Hypothalamus (tissue), 51 donors: ENCODE data around the gene MKX.
"Not testable (repeated sequence)": the region's sequence is repeated elsewhere in the genome, so short reads cannot be mapped to it uniquely, and the experiment has no call there.

ENCODE experiments used
- DNase-seq, 51 donors: peaks; one replicate each; lab custom pipeline; 2025; lab: John Stamatoyannopoulos, UW

The MKX gene

DNA sequence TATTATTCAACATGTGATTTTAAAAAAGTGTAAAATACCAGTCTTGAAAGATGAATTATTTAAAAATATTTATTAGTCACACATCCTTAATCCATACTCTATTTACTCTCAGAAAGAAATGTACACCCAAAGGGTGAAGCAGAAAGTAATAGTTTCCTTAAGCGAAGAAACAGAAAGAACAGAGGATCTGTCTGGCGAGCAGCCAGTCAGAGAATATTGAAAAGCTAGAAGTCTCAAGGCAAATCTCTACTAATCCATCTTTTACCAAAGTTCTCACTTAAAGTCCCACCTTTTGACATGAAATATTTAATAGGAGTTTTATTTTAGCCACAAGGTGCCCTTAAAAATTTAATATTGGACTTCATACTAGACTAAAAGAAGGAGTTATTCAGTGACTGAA is 46.7 kb downstream of the MKX start:
- no peak for DNase-seq

DNA sequence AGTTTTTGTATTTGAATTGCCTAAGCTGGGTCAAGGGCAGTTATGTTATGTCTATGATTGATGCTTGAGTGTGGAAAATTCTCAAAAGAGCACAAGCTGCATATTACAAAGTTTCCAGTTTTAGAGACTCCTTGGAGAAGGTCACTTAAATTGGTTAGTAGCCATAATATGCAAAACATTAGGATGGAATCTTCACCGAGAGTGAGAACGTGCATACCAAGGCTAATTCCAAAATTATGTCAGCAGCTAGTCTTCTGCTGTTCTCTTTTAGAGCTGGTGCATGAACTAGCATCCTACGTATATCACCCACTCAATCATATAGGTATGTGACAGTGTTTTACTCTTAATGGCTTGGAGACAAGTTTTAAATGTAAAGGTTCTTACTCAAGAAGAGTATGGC is 49.2 kb downstream of the MKX start:
- DNase-seq: no peak

DNA sequence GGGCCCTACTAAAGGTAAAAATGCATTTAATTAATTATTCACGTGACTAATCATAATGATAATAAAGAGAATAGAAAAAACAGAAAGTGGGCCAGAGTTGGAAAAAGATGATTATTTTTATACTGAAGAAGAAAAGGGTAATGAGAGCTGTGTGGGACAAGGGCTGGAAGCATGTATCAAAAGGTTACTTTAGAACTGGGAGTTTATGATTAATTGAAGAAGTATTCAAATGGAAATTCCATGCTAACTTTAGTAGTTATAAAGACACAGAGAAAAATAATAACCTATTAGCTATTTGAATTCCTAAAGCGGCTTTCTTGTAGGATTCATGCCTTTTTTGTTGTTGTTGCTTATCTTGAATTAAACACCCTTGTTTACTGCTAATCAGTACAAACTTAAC is 49.9 kb downstream of the MKX start:
- no peak for DNase-seq

DNA sequence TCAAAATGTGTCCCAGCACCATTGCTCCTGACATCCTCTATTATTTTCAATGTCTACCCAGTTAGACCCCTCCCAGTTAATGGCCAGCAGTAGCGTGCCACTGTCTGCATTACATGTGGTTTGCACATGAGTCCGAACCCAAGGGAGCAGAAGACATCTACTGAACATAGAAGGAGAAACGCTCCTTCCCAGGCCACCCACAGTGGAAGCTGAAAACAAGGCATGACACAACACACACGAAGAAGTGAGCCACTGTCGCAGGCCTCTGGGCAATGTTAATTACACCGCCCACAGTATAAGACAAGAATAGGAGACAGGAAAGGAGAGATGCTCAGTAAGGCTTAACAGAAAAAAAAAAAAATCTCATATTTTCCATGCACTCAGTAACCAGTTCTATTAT is 50.5 kb downstream of the MKX start:
- no peak for DNase-seq

DNA sequence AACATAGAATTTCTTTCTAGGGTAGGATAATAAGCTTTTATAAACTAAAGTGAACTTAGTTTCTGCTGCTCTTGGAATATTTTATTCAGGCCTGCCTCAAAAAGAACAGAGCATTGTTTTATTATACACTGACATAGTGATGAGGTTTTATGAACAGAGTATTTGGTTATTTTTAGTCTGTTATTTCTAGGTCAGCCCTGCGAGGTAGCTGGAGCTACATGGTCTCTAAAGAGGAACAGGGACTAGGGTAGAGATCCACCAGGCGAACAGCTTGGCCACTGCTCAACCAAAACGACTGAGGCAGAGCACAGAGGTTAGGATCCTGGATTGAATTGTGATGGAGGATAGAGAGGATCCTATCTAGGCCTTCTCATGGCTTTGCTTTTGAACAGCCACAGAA is 53.0 kb downstream of the MKX start:
- DNase-seq: no peak

DNA sequence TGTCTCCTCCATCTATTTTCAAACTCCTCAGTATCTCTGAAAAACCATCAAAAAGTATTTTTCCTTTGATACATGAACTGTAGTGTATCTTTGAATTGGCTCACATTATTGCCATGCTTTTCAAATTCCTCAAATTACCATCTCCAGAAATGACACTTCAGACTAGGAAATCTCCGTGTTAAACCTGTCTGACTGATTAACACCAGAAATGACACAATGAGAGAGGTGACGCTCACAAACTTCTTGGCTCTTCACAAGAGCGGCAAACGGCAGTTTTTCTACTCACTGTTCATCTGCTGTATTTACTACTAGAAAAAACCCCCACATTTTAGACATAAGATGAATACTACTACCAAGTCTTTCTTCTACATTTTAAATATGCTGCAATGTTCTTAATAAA is 56.6 kb downstream of the MKX start:
- DNase-seq: no peak

DNA sequence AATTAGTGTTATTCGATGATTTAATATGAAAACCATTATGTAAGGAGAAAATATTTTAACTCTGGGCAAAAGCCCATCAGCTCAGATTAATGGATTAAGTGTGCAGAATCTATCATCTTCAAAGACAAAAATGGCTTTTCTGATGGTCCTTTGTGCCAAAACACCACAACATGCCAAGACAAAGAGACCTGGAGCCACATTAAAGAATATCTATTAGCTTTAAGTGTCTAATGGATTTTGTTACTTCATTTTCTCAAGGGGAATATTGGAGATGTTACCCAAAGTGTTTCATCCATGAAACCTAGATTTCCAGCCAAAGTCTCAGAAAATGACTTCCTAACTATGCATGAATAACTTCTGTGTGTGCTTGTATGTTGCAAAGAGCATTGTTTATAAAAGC is 57.3 kb downstream of the MKX start:
- DNase-seq: no peak

DNA sequence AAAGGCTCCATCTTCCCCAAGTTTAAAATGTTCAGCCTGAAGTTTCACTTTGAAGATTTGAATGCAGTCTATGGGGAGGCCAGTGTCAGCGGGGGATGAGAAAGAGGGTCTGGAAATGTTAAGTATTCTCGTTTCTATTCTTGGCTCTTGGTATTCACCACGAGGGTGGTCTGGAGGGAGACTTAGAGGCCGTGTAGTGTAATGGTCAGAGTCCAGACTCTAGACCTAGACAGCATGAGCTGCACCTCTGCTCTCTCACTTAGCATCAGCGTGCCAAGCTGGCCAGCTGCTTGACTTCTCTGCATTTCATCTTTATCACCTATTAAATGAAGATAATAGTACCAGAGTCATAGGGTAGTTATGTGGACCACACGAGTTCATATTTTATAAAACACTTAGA is 57.9 kb downstream of the MKX start:
- no peak for DNase-seq

DNA sequence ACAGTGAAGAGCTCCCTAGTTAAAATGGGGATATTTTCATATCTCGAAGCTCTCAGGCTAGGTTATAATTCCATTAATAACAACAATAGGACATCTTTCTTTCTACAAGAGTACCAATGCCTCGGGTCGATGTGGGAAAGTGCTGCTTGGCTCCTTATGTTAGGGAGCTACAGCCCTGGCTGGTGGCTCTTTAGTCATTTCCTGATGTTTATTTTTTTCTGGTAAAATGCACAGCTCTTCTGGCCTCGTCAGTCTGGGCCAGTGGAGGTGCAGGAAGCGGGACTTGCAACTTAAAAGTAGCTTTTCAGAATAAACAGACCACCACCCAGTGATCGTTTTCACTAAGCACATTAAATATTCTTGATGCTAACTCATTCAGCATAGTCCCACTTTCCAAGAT is 58.3 kb downstream of the MKX start:
- no peak for DNase-seq

DNA sequence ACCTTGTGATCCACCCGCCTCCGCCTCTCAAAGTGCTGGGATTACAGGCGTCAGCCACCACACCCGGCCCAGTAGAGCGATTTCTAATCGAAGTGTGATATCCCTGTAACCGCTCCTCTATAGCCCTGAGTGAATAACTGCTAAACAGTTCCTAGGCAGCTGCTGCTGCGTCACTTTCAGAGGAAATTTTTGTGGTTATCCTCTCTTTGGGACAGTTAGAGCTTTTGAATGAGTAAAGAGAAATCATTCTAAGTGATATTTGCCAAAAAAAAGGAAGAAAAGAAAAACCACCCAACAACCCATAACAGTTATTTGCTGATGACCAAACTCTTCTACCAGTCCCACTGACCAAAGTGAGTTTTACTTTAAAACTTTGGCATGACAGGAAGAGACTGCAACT is 59.9 kb downstream of the MKX start:
- DNase-seq: no peak

DNA sequence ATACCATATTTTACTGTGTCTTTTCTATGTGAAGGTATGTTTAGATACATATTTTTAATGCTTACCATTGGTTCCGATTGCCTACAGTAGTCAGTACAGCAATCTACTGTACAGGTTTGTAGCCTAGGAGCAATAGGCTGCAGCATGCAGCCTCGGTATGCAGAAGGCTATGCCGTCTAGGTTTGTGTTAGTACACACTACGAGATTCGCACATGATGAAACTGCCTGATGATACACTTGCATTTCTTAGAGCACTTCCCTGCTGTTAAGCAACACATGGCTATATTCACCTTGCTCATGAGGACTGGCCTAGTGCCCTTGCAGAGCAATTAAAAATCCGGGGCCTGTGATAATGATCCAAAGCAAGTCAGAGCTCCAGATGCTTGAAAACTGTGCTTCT is 62.4 kb downstream of the MKX start:
- no peak for DNase-seq

DNA sequence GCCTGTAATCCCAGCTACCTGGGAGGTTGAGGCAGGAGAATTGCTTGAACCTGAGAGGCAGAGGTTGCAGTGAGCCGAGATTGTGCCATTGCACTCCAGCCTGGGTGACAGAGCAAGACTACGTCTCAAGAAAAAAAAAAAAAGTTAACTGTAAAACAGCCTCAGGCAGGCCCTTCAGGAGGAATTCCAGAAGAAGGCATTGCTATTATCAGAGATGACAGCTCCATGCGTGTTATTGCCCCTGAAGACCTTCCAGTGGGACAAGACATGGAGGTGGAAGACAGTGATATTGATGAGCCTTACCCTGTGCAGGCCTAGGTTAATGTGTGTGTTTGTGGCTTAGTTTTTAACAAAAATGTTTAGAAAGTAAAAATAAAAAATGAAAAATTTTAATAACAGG is 63.8 kb downstream of the MKX start:
- not testable (repeated sequence) for DNase-seq

DNA sequence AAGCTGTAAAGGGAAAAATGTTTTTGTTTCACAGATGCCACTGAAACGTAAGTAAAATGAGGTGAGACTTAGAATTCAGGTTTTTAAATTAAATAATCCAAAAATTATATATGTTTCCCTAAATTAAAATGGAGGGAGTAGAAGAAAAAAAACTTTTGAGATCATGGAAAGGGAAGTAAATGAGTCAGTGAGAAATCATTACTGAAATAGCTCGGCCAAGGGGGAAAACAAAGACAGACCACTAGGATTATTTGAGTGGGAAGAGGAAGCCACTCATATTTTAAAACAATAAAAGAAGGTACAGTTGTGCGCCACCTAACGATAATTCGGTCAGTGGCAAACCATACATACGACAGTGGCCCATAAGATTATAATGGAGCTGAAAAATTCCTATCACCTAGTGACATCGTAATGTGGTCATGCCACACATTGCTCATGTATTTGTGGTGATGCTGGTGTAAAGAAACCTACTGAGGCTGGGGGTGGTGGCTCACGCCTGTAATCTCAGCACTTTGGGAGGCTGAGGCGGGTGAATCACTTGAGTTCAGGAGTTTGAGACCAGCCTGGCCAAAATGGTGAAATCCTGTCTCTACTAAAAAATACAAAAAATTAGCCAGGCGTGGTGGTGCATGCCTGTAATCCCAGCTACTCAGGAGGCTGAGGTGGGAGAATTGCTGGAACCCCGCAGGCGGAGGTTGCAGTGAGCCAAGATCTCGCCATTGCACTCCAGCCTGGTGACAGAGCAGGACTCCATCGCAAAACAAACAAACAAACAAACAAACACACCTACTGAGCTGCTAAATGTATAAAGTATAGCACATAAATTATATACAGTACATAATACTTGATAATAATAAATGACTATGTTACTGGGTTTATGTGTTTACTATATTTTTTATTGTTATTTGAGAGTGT is 64.7 kb downstream of the MKX start:
- DNase-seq: no peak

DNA sequence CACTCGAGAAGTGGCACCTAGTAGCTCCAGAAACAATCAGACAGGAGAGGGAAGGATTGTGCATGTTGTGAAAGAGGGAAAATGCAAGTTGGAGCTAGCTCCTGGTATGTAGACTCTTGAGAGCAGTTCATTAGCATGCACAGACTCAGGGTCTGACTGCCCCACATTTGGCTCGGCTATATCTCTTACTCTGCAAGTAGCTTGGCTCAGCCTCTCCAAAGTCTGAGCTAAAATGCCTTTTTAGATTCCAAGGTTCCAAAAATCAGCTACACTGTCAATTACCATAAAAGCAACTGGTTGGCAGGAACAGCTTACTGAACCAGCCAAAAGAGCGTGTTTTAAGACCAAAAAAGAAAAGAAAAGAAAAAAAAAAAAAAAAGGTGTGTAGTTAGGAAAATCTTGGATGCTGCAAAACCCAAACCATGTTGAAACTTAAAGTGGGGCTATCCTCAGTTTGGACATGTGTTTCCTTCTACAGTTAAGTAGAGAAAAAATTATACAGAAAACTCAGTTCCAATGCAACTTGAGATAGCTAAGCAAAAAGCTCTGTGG is 65.5 kb downstream of the MKX start:
- peak in 11 of 51 donors; percentile 6 to 46 (median 18) for DNase-seq

DNA sequence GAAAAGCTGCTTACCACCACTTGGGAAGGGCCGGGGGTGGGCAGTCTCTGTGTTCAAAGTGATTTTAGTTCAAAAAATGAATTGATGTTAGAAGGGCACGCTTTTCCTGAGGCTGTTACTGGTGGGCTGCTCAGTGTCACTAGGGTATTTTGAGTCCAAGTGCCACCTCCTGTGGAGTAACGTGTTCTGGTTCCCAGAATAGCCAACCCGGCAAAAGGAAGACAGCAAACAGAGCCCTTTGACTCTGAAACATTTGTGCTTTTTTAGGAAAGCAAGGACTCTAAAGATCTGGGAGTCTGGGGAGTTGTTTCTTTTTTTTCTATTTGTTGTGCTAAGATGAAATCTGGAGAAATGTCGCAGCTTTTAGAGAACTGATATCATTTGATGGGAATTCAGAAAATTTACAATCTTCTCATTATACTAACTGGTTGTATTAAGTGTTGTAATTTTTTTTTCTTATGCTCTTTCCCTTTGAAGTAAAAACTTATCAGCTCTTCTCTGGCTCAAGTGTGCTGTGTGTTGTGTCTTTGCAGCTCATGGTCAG is 66.2 kb downstream of the MKX start:
- no peak for DNase-seq

DNA sequence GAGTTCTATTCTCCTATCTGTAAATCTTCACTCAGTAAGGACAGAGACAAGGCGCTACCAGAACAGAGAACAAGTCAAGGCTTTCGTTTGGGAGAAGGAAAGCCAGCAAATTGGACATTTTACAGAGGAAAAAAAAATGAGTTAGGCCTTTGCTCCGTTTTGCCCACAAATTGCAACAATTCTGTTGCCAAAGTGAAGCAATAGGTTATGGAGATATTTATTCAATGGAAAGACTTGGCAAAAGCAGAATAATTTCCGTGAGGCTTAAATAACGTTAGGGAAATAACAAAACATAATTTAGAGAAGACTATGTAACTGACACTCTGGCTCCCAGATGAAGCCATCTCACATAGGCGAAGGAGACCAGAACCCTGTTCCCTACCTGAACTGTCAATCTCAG is 67.5 kb downstream of the MKX start:
- DNase-seq: no peak

DNA sequence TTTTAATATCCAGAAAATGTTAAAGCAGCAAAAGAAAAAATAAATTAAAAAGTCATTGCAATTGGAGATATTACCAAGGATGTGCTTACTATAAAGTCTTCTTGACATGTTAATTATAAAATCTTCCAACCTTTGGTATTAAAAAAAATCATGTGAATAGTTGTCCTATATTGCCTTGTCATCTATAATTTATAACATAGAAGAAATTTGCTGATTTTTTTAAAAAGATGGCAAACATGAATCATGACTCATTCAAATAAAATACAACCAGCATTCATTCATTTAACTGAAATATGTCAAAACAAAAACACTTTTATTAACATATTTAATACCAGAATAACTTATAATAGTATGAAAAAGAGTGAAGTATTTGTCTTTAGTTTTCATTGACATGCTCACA is 72.6 kb downstream of the MKX start:
- DNase-seq: no peak

DNA sequence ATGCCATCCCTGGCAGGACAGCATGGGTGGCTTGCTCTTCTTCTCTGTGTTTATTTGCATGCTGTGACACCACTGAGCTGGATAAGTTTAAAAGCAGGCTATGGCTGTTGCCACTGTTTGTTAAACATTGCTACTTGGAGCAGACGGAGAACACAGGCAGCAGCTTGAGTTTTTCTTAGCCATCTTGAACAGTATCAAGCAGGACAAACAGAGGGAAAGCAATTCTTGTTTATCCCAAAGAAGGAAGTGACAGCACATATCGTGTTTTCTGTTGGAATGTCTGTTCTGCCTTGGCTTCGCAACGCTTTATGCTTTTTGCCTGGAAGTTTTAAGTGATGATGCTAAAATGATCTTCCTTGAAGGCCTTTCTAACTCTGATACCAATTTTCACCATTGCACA is 73.8 kb downstream of the MKX start:
- DNase-seq: no peak

DNA sequence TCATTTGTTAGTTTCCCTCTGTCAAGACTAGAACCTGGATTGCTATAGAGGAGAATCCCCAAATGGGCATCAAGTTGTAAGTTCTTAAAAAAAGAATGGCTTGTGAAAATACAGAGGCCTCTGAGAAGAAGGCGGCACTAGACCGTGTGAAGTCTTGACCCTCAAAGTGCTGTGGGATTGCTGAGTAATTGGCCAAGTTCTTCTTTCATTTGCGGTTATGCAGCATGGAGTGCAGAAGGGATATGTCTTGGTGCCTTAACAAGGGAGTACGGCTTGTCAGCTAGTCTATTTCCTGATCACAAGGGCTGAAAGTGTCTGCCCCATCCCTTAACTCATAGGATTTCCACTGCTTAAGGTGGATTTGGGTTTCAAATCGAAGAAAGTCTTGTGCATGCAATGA is 81.2 kb downstream of the MKX start:
- no peak for DNase-seq

DNA sequence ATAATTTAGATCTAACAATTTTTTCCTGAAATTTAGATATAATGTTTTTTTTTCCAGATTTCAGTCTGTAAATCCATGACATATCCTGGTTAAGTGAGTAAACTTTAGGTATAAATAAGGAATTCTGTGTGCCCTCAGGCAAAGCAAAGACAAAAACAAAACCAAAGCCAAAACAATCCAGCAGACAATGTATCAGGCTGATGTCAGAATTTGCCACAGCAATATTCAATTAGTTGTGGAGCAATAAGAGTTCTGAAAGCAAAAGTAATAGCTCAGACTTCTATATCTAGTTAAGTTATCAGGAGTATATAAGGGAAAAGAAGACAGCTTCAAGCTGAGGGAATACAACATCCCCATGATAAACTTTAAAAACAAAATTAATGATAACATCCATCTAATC is 82.0 kb downstream of the MKX start:
- no peak for DNase-seq

DNA sequence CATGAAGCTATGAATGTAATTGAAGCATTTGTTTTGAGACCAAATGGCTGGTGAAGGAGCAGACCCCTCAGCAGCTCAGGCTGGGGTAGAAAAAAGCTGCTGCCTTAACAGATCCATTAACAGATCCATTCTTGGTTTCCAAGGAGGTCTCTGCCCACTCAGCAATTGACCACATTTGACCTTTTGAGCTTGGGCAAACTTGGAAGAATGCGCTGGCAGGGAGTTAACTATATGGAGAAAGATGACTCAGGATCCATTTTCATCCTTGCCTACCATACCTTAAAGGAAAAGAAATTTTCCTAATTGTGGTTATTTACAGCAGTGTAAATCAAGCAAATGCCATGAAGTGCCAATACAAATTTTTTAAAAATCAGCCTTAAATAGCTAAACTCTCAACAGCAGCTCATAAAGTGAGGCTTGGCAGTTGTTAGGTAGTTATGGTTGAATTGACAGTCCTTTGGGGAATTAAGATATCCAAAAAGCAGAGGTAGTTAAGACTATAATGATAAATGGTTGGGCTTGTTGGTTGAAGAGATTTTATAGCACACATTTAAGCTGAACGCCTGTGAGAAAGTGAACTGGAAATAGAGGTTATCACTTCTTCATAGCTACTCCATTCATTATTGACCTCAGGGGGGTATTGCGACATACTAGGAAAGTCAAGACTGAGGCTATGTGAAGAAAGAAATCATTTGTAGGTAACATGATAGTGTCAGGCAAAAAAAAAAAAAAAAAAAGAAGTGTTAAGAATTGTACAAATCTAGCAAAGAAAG is 83.9 kb downstream of the MKX start:
- DNase-seq: no peak

DNA sequence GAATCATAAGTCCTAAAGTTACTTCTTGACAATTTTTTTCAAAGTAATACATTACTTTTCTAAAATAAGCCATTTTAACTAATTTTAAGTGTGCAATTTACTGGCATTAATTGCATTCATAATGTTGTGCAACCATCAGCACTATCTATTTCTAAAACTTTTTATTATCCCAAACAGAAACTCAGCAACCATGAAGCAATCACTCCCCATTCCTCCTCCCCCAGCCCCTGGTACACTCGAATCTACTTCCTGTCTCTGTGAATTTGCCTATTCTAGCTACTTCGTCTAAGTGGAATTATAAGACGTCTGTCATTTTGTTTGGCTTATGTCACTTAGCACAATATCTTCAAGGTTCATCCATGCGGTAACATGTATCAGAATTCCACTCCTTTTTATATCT is 84.9 kb downstream of the MKX start:
- DNase-seq: no peak
